ENCODE data around the gene DPP10.

The DPP10 gene

DNA sequence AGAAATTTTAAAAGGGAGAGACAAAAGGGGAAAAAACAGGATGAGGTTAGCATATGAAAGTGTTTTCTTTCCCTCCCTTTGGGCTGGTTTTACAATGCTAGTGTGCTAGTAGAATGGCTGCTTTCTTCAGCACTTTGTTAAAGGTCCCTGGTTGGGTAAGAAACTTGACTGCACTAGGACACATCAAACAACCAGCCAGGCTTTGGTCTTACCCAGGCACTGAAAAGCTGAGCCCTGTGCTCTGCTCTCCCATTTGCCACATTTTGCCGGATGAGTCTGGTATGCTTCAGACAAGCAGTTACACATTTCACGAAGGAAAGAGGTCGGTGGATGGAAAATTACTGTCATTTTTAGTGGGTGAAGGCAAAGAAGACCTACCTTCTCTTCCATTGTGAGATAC lies 242.0 kb downstream of the DPP10 start:
- TF ChIP-seq CREB1 (IDR thresholded peaks at IDR 0.05; ENCODE audit: low read depth) (no peak), TAF1 (IDR thresholded peaks at IDR 0.05; ENCODE audit: low read depth) (no peak), CEBPB (IDR thresholded peaks at IDR 0.05) (no peak), NFIC (IDR thresholded peaks at IDR 0.05) (no peak), FOXM1 (IDR thresholded peaks at IDR 0.05; ENCODE audit: borderline replicate concordance, low read depth) (no peak), TCF12 (IDR thresholded peaks at IDR 0.05; ENCODE audit: low read depth) (no peak), REST (IDR thresholded peaks at IDR 0.05; ENCODE audit: low read depth) (no peak)

- TF ChIP-seq YY1 (IDR thresholded peaks at IDR 0.05; ENCODE audit: low read depth) (no peak), TAF1 (IDR thresholded peaks at IDR 0.05; ENCODE audit: low read depth) (no peak), EP300 (IDR thresholded peaks at IDR 0.05; ENCODE audit: borderline replicate concordance) (no peak), REST (IDR thresholded peaks at IDR 0.05; ENCODE audit: low read depth) (no peak), TCF12 (IDR thresholded peaks at IDR 0.05; ENCODE audit: low read depth) (no peak), MAX (IDR thresholded peaks at IDR 0.05) (no peak), ZBTB7A (IDR thresholded peaks at IDR 0.05; ENCODE audit: low read depth) (no peak), RAD21 (IDR thresholded peaks at IDR 0.05; ENCODE audit: low read depth) (no peak), EGR1 (IDR thresholded peaks at IDR 0.05) (no peak)
- TF ChIP-seq, protein P1, sequence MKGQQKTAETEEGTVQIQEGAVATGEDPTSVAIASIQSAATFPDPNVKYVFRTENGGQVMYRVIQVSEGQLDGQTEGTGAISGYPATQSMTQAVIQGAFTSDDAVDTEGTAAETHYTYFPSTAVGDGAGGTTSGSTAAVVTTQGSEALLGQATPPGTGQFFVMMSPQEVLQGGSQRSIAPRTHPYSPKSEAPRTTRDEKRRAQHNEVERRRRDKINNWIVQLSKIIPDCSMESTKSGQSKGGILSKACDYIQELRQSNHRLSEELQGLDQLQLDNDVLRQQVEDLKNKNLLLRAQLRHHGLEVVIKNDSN (IDR thresholded peaks at IDR 0.05) = no peak
Observed at GRCh38 chr2:114685102-114685501, 242.7 kb downstream of the DPP10 start.

- no peak for TF ChIP-seq TCF12 (IDR thresholded peaks at IDR 0.05; ENCODE audit: low read depth)
- TF ChIP-seq CREB1 (IDR thresholded peaks at IDR 0.05; ENCODE audit: low read depth) = no peak
- TF ChIP-seq REST (IDR thresholded peaks at IDR 0.05; ENCODE audit: low read depth) = no peak
- no peak for TF ChIP-seq MAX (IDR thresholded peaks at IDR 0.05)
- TF ChIP-seq CEBPB (IDR thresholded peaks at IDR 0.05) = no peak
- TF ChIP-seq NFIC (IDR thresholded peaks at IDR 0.05) = no peak
- no peak for TF ChIP-seq TEAD4 (IDR thresholded peaks at IDR 0.05)
- no peak for TF ChIP-seq RAD21 (IDR thresholded peaks at IDR 0.05; ENCODE audit: low read depth)
- TF ChIP-seq TAF1 (IDR thresholded peaks at IDR 0.05; ENCODE audit: low read depth) = no peak
- no peak for TF ChIP-seq YY1 (IDR thresholded peaks at IDR 0.05; ENCODE audit: low read depth)
- TF ChIP-seq EP300 (IDR thresholded peaks at IDR 0.05; ENCODE audit: borderline replicate concordance) = no peak
- TF ChIP-seq ZBTB7A (IDR thresholded peaks at IDR 0.05; ENCODE audit: low read depth) = no peak
- TF ChIP-seq, protein P1 (IDR thresholded peaks at IDR 0.05) = no peak
- no peak for TF ChIP-seq EGR1 (IDR thresholded peaks at IDR 0.05)
Observed at GRCh38 chr2:114688241-114688640, 245.8 kb downstream of the DPP10 start.

DNA sequence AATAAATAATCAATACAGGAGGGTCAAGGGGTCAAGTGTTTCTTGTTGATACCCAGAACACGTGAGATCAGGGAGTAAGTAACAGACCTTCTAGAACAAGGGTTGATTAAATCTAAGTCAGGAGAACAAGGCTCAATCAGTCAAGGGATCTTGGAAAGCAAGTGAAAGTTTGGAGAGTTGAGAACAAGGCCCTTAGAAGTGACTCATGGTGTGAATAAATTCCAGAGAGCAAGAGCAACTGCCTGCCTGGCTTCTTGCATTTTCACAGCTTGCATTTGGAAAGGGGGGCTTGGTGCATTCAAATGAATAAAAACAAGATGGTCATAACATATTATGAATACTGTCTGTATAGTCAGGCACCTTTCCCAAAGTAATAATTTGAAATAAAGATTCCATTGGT lies 256.1 kb downstream of the DPP10 start:
- TF ChIP-seq TCF12 (IDR thresholded peaks at IDR 0.05; ENCODE audit: low read depth) (no peak), EGR1 (IDR thresholded peaks at IDR 0.05) (no peak), ZBTB7A (IDR thresholded peaks at IDR 0.05; ENCODE audit: low read depth) (no peak)

DNA sequence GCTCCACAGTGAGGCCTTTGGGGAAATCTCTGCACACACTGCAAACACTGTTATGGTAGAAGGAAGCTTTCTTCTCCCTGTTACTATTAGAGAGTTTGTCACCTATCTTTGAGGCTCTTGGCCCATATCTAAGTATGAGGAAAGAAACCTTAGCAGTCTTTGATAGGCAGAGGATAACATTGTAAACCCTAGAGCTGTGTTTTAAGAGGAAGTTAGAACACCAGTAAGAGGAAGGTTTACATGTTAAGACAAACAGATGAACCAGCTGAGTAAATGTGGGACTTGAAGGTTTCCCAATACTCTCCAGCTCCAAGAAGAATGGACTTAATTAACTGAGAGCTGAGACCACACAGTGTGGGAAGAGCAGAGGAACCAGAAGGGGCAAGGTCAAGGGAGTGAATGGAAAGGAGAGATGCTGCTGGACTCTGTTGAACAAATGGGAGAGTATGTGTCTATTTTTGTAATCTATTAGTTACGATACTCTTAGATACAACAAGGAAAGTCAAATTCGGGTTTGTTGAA lies 257.0 kb downstream of the DPP10 start:
- TF ChIP-seq NFIC (IDR thresholded peaks at IDR 0.05) (no peak), EGR1 (IDR thresholded peaks at IDR 0.05) (no peak), FOXM1 (IDR thresholded peaks at IDR 0.05; ENCODE audit: borderline replicate concordance, low read depth) (no peak), CEBPB (IDR thresholded peaks at IDR 0.05) (no peak), TCF12 (IDR thresholded peaks at IDR 0.05; ENCODE audit: low read depth) (no peak), EP300 (IDR thresholded peaks at IDR 0.05; ENCODE audit: borderline replicate concordance) (no peak), CREB1 (IDR thresholded peaks at IDR 0.05; ENCODE audit: low read depth) (no peak), TAF1 (IDR thresholded peaks at IDR 0.05; ENCODE audit: low read depth) (no peak), RAD21 (IDR thresholded peaks at IDR 0.05; ENCODE audit: low read depth) (no peak), MAX (IDR thresholded peaks at IDR 0.05) (no peak), ZBTB7A (IDR thresholded peaks at IDR 0.05; ENCODE audit: low read depth) (no peak), REST (IDR thresholded peaks at IDR 0.05; ENCODE audit: low read depth) (no peak), TEAD4 (IDR thresholded peaks at IDR 0.05) (no peak), YY1 (IDR thresholded peaks at IDR 0.05; ENCODE audit: low read depth) (no peak)
- TF ChIP-seq, protein P1 (IDR thresholded peaks at IDR 0.05) = no peak

Measured in Ishikawa (cell line).